Heart right ventricle (tissue), 16 donors: ENCODE measurements around the gene DRC1. TPM values are rescaled to one million over a fixed set of nuclear protein-coding genes. Genes with fewer than 3 reads are reported as not detected.

Experiments used
- ATAC-seq, 8 donors: fragments of 200-7000 bp; cut with Tn5 transposase; one replicate each; pipeline ENCODE4 v1.9.1; 2020; ENCODE audit warnings: mild to moderate bottlenecking in 8 of 8, moderate library complexity in 8 of 8, moderate number of reproducible peaks in 1 of 8
- DNase-seq, 2 donors: peaks; one replicate each; pipeline ENCODE4 v3.0.0-alpha.2; 2020
- H3K27ac ChIP-seq, 10 donors: fragments of 200-600 bp; sonication (generic) in 2 of 10; one replicate each; pipeline versions ENCODE4 v1.5.0 to v1.8.0; 2020 to 2022; ENCODE audit warnings: mild to moderate bottlenecking in 3 of 10
- H3K27me3 ChIP-seq, 7 donors: fragments of 200-600 bp; one replicate each; pipeline ENCODE4 v1.8.0; 2021 to 2022; ENCODE audit warnings: mild to moderate bottlenecking in 2 of 7
- H3K36me3 ChIP-seq, 9 donors: fragments of 200-600 bp; sonication (generic) in 1 of 9; one replicate each; pipeline versions ENCODE4 v1.5.0 to v1.8.0; 2020 to 2022; ENCODE audit warnings: mild to moderate bottlenecking in 2 of 9
- H3K4me1 ChIP-seq, 9 donors: fragments of 200-600 bp; sonication (generic) in 1 of 9; one replicate each; pipeline versions ENCODE4 v1.5.0 to v1.8.0; 2020 to 2022; ENCODE audit warnings: mild to moderate bottlenecking in 4 of 9
- H3K4me3 ChIP-seq, 10 donors: fragments of 200-600 bp; sonication (generic) in 2 of 10; one replicate each; pipeline versions ENCODE4 v1.5.0 to v1.8.0; 2020 to 2022; ENCODE audit warnings: mild to moderate bottlenecking in 7 of 10, moderate library complexity in 2 of 10
- H3K9me3 ChIP-seq, 11 donors: fragments of 200-600 bp in 10 of 11; sonication (generic) in 2 of 11; one replicate each; pipeline versions ENCODE4 v1.5.0 to v1.8.0; 2013 to 2022; ENCODE audit warnings: mild to moderate bottlenecking in 2 of 11, control low read depth in 1 of 11, moderate library complexity in 1 of 11
- CTCF ChIP-seq, 9 donors: fragments of 200-600 bp; sonication (generic) in 2 of 9; IDR thresholded peaks; one replicate each; pipeline versions ENCODE4 v1.5.0 to v1.8.0; 2021 to 2022; ENCODE audit warnings: antibody characterized with exemption in 9 of 9, mild to moderate bottlenecking in 5 of 9, moderate library complexity in 1 of 9
- WGBS, 2 donors: extraction: QIAGEN DNeasy Blood & Tissue Kit; methylation state at CpG; one replicate each; pipeline ENCODE4 v1.1.7; 2013; ENCODE audit warnings: inconsistent platforms in 1 of 2; 5-methylcytosine and 5-hydroxymethylcytosine counted together
- intact Hi-C, 10 donors: fragments of 100-400 bp; cut with DNase I; formaldehyde crosslinking; loops; one replicate each; pipeline versions ENCODE4 v1.11.1 to v1.14.2; 2022
- polyA plus RNA-seq, 2 donors: library from polyadenylated mRNA; stranded (reverse); fragments of 200-250 nt; gene quantifications; one replicate each; pipeline ENCODE4 v1.2.3, GENCODE V29; 2013
- total RNA-seq, 10 donors: library from RNA; stranded (reverse); fragmentation: NEBNext Ultra II Directional in 3 of 10; extraction: Animal tissue kit (Norgen Biotek cat#: 25700) in 3 of 10; gene quantifications; one replicate each; pipeline versions ENCODE4 v1.2.1 to v1.2.4, GENCODE V29; 2021 to 2023
- donor health status: Arrhythmogenic right ventricular cardiomyopathy.
- donor health status: ischemic (EF 13 %, LVEDD 7.1; RV severe dilation, severe dysfunction).
- donor health status: healthy with polysubstance abuse.
- donor health status: DM: no; HTN: yes; CAD: no.
- donor health status: DM: no; HTN: no; CAD: no.
- donor health status: ischemic (EF 25% LVEDD 6.9; RV normal size, moderate dysfunction).
- donor health status: ischemic (EF 25% LVEDD 5.7; RV mildly dilated, moderate dysfunction).
- donor health status: healthy.
- donor health status: DM: yes; HTN: yes; CAD: no.
- donor health status: Ischemic cardiomyopathy.
- donor health status: ischemic (EF 35%, LVEDD 5.7; RV mildly dilated, moderate dysfunction).
- donor health status: nonischemic (EF 11% LVEDD 7.7; RV severe dilation, severe dysfunction).
- donor health status: DM: yes; HTN: yes; CAD: no.
- donor health status: PGD.
- donor health status: ischemic (EF 29% LVEDD 5.4; RV normal size, mild dysfunction).
- donor health status: nonischemic (EF 23%, LVEDD 6.1; RV moderate dilation, normal function).

The DRC1 gene
- total and polyA plus RNA-seq, 12 donors = 0.06 to 0.37 (median 0.20) TPM; not detected in 8

GRCh38 chr2:26506279-26506678, 104.6 kb downstream of the DRC1 start:
- Histone ChIP-seq H3K4me1 (peaks cover 0 to 13% (median 10%) of the 10 kb centered on the region in 9 donors), H3K36me3 (no peaks in the 10 kb centered on the region), H3K27ac (no peak overlapping the region), H3K27me3 (peaks cover 0 to 21% (median 12%) of the 10 kb centered on the region in 7 donors), H3K4me3 (no peak overlapping the region), H3K9me3 (no peaks in the 10 kb centered on the region)
- ATAC-seq = no peak
- intact Hi-C loops = no loop called here
- no peak for TF ChIP-seq CTCF (IDR thresholded peaks at IDR 0.05)
- whole genome bisulfite sequencing, 2 donors = 54 to 71% methylated on average over 4 of the region's 4 CpGs
- DNase-seq = no peak

Other genes with a start within 250 kb of the DRC1 start
- 1 to 10 TPM in 6 of 10 donors, under 1 TPM in 4; 0.55 to 2.3 (median 1.4) TPM for gene GAREM2, start 228.8 kb upstream of the DRC1 start, total RNA-seq
- gene GAREM2, start 228.8 kb upstream of the DRC1 start, polyA plus RNA-seq = under 1 TPM; 0.59 to 0.72 TPM
- gene HADHA, start 157.3 kb upstream of the DRC1 start, total RNA-seq = 100 to 1,000 TPM; 298 to 686 (median 410) TPM
- 100 to 1,000 TPM; 143 to 192 TPM for gene HADHA, start 157.3 kb upstream of the DRC1 start, polyA plus RNA-seq
- gene HADHB, start 157.0 kb upstream of the DRC1 start, total RNA-seq = 1,000 to 10,000 TPM in 3 of 10 donors, 100 to 1,000 TPM in 7; 740 to 1,542 (median 874) TPM
- gene HADHB, start 157.0 kb upstream of the DRC1 start, polyA plus RNA-seq = 100 to 1,000 TPM; 256 to 437 TPM
- gene SELENOI, start 55.8 kb upstream of the DRC1 start, total RNA-seq = 10 to 100 TPM in 7 of 10 donors, 1 to 10 TPM in 3; 9.1 to 15.8 (median 12.4) TPM
- 1 to 10 TPM; 2.4 to 4.0 TPM for gene SELENOI, start 55.8 kb upstream of the DRC1 start, polyA plus RNA-seq
- under 1 TPM in 1 of 10 donors, not detected in 9; 0.72 TPM for gene ADGRF3, start 55.1 kb upstream of the DRC1 start, total RNA-seq
- under 1 TPM in 1 of 2 donors, not detected in 1; 0.03 TPM for gene ADGRF3, start 55.1 kb upstream of the DRC1 start, polyA plus RNA-seq
- under 1 TPM in 3 of 10 donors, not detected in 7; 0.05 to 0.25 (median 0.10) TPM for gene OTOF, start 76.2 kb downstream of the DRC1 start, total RNA-seq
- gene OTOF, start 76.2 kb downstream of the DRC1 start, polyA plus RNA-seq = under 1 TPM in 1 of 2 donors, not detected in 1; 0.03 TPM
- gene CIB4, start 239.4 kb downstream of the DRC1 start, total RNA-seq = not detected
- not detected for gene CIB4, start 239.4 kb downstream of the DRC1 start, polyA plus RNA-seq